GM23338 (cell line): ENCODE measurements around the gene YBX1. TPM values are rescaled to one million over a fixed set of nuclear protein-coding genes. Genes with fewer than 3 reads are reported as not detected.

Experiments
- ATAC-seq: fragments of 200-7000 bp; cut with Tn5 transposase; 3 replicates; pipeline ENCODE4 v1.9.1; 2020
- DNase-seq: peaks from one replicate; pipeline ENCODE4 v3.0.0-alpha.2; 2015; ENCODE audit warnings: low spot score
- H2AFZ ChIP-seq: fragments of 200-600 bp; sonication (generic); 2 replicates; pipeline ENCODE4 v1.8.0; 2016; ENCODE audit warnings: antibody characterized with exemption, mild to moderate bottlenecking, moderate library complexity
- H3F3A ChIP-seq: fragments of 200-600 bp; sonication (generic); replicated peaks from 2 replicates; pipeline ENCODE4 v1.8.0; 2017; ENCODE audit warnings: antibody characterized with exemption, mixed run types, low read depth
- H3K27ac ChIP-seq: fragments of 200-600 bp; sonication (generic); 2 replicates; pipeline ENCODE4 v1.6.1; 2016; ENCODE audit warnings: low read depth
- H3K27me3 ChIP-seq: fragments of 200-600 bp; sonication (generic); 2 replicates; pipeline ENCODE4 v1.8.0; 2016; ENCODE audit warnings: mild to moderate bottlenecking, mixed run types, moderate library complexity; ENCODE audit not compliant: insufficient read depth
- H3K36me3 ChIP-seq: fragments of 200-600 bp; sonication (generic); 2 replicates; pipeline ENCODE4 v1.8.0; 2016; ENCODE audit warnings: mild to moderate bottlenecking; ENCODE audit not compliant: insufficient read depth
- H3K4me1 ChIP-seq: fragments of 200-600 bp; sonication (generic); 2 replicates; pipeline ENCODE4 v1.8.0; 2016; ENCODE audit warnings: mild to moderate bottlenecking, moderate library complexity; ENCODE audit not compliant: insufficient read depth
- H3K4me2 ChIP-seq: fragments of 200-600 bp; sonication (generic); 2 replicates; pipeline ENCODE4 v1.7.1; 2017; ENCODE audit warnings: mixed run types
- H3K4me3 ChIP-seq: fragments of 200-600 bp; sonication (generic); 2 replicates; pipeline ENCODE4 v1.6.1; 2016; ENCODE audit warnings: mixed run types
- H3K79me2 ChIP-seq: fragments of 200-600 bp; sonication (generic); replicated peaks from 2 replicates; pipeline ENCODE4 v1.8.0; 2017; ENCODE audit warnings: mild to moderate bottlenecking; ENCODE audit not compliant: insufficient read depth
- H3K9me2 ChIP-seq: fragments of 200-600 bp; sonication (generic); 2 replicates; pipeline ENCODE4 v1.8.0; 2017; ENCODE audit not compliant: insufficient read depth
- H4K20me1 ChIP-seq: fragments of 200-600 bp; sonication (generic); replicated peaks from 2 replicates; pipeline ENCODE4 v1.8.0; 2017; ENCODE audit warnings: mild to moderate bottlenecking; ENCODE audit not compliant: insufficient read depth
- H3K27ac Mint-ChIP-seq: 2 replicates; pipeline ENCODE4 v1.8.0; 2020; ENCODE audit warnings: inconsistent platforms, mild to moderate bottlenecking, moderate library complexity, mixed read lengths
- H3K27me3 Mint-ChIP-seq: 3 replicates; pipeline ENCODE4 v1.8.0; 2022; ENCODE audit warnings: low read depth, mild to moderate bottlenecking, moderate library complexity, mixed read lengths, inconsistent platforms; ENCODE audit not compliant: insufficient read depth, poor library complexity
- H3K36me3 Mint-ChIP-seq: 3 replicates; pipeline ENCODE4 v1.8.0; 2021; ENCODE audit warnings: low read depth, mild to moderate bottlenecking, inconsistent platforms, moderate library complexity, mixed read lengths
- H3K4me1 Mint-ChIP-seq: 3 replicates; pipeline ENCODE4 v1.8.0; 2020; ENCODE audit warnings: mild to moderate bottlenecking, inconsistent platforms, mixed read lengths
- H3K4me3 Mint-ChIP-seq: 3 replicates; pipeline ENCODE4 v1.8.0; 2021; ENCODE audit warnings: moderate library complexity, mild to moderate bottlenecking, inconsistent platforms, mixed read lengths
- H3K9me3 Mint-ChIP-seq: 3 replicates; pipeline ENCODE4 v1.8.0; 2020; ENCODE audit warnings: moderate library complexity, mild to moderate bottlenecking, inconsistent platforms, mixed read lengths
- CREB1 ChIP-seq: fragments of 250-450 bp; sonication (Bioruptor Pico); IDR thresholded peaks from 2 replicates; pipeline ENCODE4 v1.5.0; 2020; ENCODE audit warnings: low read depth, mild to moderate bottlenecking, moderate library complexity
- EZH2phosphoT487 ChIP-seq: fragments of 200-600 bp; sonication (generic); IDR thresholded peaks from one replicate; pipeline ENCODE4 v1.8.1; 2018; ENCODE audit warnings: antibody characterized with exemption; ENCODE audit not compliant: unreplicated experiment
- JUNB ChIP-seq: IDR thresholded peaks from one replicate; pipeline ENCODE4 v1.6.1; 2016; ENCODE audit warnings: antibody characterized with exemption; ENCODE audit not compliant: unreplicated experiment
- POLR2AphosphoS5 ChIP-seq: IDR thresholded peaks from 2 replicates; pipeline ENCODE4 v1.6.1; 2016; ENCODE audit warnings: antibody characterized with exemption, low read depth
- REST ChIP-seq: IDR thresholded peaks from one replicate; pipeline ENCODE4 v1.6.1; 2018; ENCODE audit warnings: antibody characterized with exemption; ENCODE audit not compliant: unreplicated experiment
- STAT1 ChIP-seq: IDR thresholded peaks from one replicate; pipeline ENCODE4 v1.6.1; 2016; ENCODE audit warnings: antibody characterized with exemption; ENCODE audit not compliant: unreplicated experiment
- ZNF331 ChIP-seq: fragments of 250-450 bp; sonication (Bioruptor Pico); IDR thresholded peaks from 2 replicates; pipeline ENCODE4 v1.5.0; 2020; ENCODE audit warnings: low read depth, mild to moderate bottlenecking, moderate library complexity
- polyA plus RNA-seq: library from polyadenylated mRNA; unstranded; fragments of >200 nt; fragmentation: Nextera tagmentation; extraction: Ambion mirVana; gene quantifications from 2 replicates; pipeline ENCODE4 v1.2.1, GENCODE V29; 2016
- total RNA-seq: library from RNA; depleted of rRNA; stranded (reverse); fragments of >200 nt; shearing (Covaris generic); gene quantifications from 2 replicates; pipeline ENCODE4 v1.2.3, GENCODE V29; 2014

YBX1 gene
- total and polyA plus RNA-seq, 2 experiments from 2014 or later = 1,282 to 1,441 TPM

DNA sequence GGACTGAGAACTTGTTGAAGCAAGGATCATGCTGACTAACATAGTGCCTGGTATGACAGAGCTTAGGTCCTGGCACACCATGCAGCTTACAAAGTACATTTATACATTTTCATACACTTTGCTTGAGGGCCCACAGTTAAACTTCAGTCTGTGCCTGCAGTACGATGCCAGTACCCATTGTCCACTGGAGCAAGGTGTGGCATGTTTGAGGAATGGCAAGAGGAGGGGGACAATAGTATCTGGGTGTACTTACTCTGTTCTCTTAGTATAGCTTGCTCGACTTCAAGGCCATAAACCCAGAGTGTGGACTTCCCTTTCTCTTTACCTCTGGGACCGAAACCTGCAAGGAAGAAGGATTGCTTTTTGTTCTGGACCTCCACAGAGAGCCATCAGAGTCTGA lies 6.8 kb upstream of the YBX1 start:
- H3K36me3 ChIP-seq = peaks cover 4% of the 10 kb centered on the region; the same call in 1 of the 2 replicates
- 0 out of 2 replicates have a peak, but pooled peaks cover 3% of the 10 kb centered on the region for H3F3A ChIP-seq
- peaks cover 4% of the 10 kb centered on the region for H3K4me1 Mint-ChIP-seq
- no peaks in the 10 kb centered on the region for H3K27me3 ChIP-seq
- no peaks in the 10 kb centered on the region for H3K9me3 Mint-ChIP-seq
- no peak overlapping the region for H3K4me2 ChIP-seq
- peaks cover 3% of the 10 kb centered on the region; the same call in 1 of the 2 replicates for H3K79me2 ChIP-seq
- TF ChIP-seq STAT1 (no peak), REST (no peak), EZH2phosphoT487 (no peak), POLR2AphosphoS5 (no peak)
- no peak overlapping the region for H3K4me3 Mint-ChIP-seq
- H4K20me1 ChIP-seq = 0 out of 2 replicates have a peak, but pooled peaks cover 5% of the 10 kb centered on the region
- no peak overlapping the region for H2AFZ ChIP-seq
- no peak overlapping the region for H3K4me3 ChIP-seq
- no peaks in the 10 kb centered on the region for H3K9me2 ChIP-seq
- ATAC-seq = no peak
- H3K36me3 Mint-ChIP-seq = peaks cover 12% of the 10 kb centered on the region
- DNase-seq = no peak
- no peaks in the 10 kb centered on the region for H3K4me1 ChIP-seq
- no peaks in the 10 kb centered on the region for H3K27me3 Mint-ChIP-seq
- no peak overlapping the region for H3K27ac ChIP-seq
- H3K27ac Mint-ChIP-seq = no peak overlapping the region

GRCh38 chr1:42676534-42677087 lies 5.6 kb upstream of the YBX1 start:
- ATAC-seq (no peak), DNase-seq (no peak)
- Histone ChIP-seq H4K20me1 (0 out of 2 replicates have a peak, but pooled peaks cover 5% of the 10 kb centered on the region), H2AFZ (no peak overlapping the region), H3K27me3 (no peaks in the 10 kb centered on the region), H3K27ac (no peak overlapping the region), H3K9me2 (no peaks in the 10 kb centered on the region), H3F3A (0 out of 2 replicates have a peak, but pooled peaks cover 3% of the 10 kb centered on the region), H3K36me3 (no peaks in the 10 kb centered on the region), H3K79me2 (peaks cover 15% of the 10 kb centered on the region), H3K4me2 (no peak overlapping the region), H3K4me3 (no peak overlapping the region), H3K4me1 (peaks cover 2% of the 10 kb centered on the region; the same call in 1 of the 2 replicates)
- H3K4me3 Mint-ChIP-seq = no peak overlapping the region
- TF ChIP-seq EZH2phosphoT487 (no peak), JUNB (no peak), CREB1 (CRISPR knock-in tag) (no peak), ZNF331 (CRISPR knock-in tag) (no peak)
- H3K36me3 Mint-ChIP-seq = peaks cover 9% of the 10 kb centered on the region
- no peaks in the 10 kb centered on the region for H3K9me3 Mint-ChIP-seq
- H3K4me1 Mint-ChIP-seq = peaks cover 5% of the 10 kb centered on the region
- no peak overlapping the region for H3K27ac Mint-ChIP-seq
- H3K27me3 Mint-ChIP-seq = no peaks in the 10 kb centered on the region
